Islet of Langerhans (tissue), 1 donor: ENCODE data around the gene ADCY7.
A peak's percentile ranks its signal among the peaks of the same experiment; 100 is the strongest.

Source experiments
- FAIRE-seq: peaks from one replicate; lab custom pipeline; 2011; peaks lifted over from hg19 to GRCh38; lab: Jason Lieb, UNC

The ADCY7 gene

GRCh38 chr16:50314665-50315064 lies 48.3 kb downstream of the ADCY7 start:
- FAIRE-seq: no peak

GRCh38 chr16:50315346-50315997 lies 49.1 kb downstream of the ADCY7 start:
- FAIRE-seq: no peak

DNA sequence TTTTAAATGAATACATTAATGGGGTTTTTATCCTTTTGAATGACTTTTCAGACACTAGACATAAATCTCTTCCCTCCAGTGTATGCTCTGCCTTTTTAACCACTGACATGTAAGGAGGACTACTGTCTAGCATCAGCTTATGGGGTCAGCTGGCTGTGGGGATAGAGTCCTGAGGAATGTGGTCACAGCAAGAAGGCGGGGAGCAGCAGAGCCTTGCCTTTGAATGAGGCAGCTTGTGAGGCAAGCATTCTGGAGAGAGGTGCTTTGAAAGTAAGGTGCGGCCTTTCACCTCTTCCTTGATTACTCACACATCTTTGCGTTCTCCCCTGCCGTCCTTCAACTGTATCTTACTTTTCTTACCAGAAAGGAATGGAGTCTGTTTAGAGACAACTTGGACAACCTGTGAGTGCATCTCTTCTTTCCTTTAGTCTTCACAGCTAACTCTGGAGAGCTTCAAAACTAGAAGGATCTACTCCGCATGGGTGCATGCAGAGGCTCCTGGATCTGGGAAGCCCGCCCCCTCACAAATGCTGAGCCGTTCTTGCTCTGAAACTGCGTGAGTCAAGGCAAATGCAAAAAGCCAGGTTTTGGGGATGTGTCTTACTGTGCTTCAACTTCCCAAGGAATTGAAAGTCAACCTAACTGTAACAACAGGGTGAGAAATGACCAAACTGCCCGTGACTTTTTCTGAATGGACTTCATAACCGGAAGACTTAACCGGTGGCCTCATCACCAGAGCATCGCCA lies 49.9 kb downstream of the ADCY7 start:
- no peak for FAIRE-seq

DNA sequence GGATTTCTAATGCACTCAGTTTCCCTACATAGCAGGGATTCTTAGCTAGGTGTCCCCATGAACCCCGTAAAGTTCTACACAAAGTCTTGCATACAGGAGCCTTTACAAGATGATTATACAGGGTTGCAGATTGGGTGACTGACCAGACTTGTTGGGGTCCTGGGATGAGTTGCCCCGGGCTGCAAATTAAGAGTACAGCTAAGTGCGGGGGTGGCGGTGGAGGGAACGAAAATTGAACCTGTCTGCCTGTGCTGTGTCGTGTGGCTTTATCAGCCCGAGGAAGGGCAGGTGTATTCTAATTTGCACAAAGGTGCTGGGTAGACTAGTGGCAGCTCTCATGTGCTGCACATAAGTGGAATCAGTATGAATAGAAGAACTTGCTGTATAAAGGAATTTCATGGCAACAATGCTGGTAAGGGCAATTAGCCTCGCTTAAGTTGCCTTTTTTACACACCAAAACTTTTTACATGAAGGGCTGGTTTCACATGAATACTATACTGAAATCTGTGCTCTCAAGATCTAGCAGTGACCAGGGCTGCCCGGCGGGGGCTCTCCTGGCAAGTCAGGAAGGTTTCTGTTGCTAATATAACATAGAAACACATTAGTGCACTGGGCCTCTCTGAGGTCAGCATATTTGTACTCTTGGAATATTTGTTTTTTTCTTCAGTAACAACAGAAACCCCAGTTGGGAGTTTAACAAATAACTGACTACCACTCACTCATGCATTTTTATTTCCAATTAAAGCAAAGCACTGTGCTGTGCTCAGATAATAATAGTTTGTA lies 50.7 kb downstream of the ADCY7 start:
- no peak for FAIRE-seq

- FAIRE-seq: peak; percentile 90
Measured at GRCh38 chr16:50318796-50319578, 52.6 kb downstream of the ADCY7 start.

- no peak for FAIRE-seq
Measured at GRCh38 chr16:50320310-50320709, 54.0 kb downstream of the ADCY7 start.

- no peak for FAIRE-seq
Measured at GRCh38 chr16:50322333-50322732, 56.0 kb downstream of the ADCY7 start.

DNA sequence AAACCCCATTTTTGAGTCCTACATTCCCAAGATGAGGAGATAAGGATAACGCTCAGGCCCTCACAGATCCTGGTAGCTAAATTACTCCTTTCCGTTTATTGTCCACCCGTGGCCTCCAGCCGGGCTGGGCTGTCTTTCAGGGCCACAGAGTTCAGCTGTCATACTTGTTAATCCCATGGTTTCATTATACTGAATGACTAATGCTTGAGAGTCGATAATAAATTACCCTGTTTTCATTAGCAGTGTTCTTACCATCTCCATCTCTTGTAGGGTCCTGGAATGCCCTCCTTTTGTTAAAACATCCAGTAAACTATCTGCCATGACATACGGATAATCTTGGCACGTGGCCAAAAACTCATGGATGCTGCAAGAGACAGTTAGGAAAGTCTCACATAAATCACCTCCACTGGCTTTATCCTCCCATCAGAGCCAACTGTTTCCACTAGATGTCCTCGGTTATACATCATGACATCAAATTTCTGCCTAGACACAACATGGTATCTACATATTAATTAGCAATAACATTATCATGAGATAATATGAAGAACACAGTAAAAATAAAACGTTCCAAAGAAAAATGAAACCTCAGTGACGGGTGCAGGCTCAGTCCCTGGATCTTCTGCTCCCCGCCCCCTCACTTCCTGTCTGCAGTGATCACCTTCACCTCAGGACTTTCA lies 57.1 kb downstream of the ADCY7 start:
- FAIRE-seq: no peak

GRCh38 chr16:50324345-50324744 lies 58.0 kb downstream of the ADCY7 start:
- FAIRE-seq: no peak

- FAIRE-seq: no peak
Measured at GRCh38 chr16:50326264-50326663, 59.9 kb downstream of the ADCY7 start.

DNA sequence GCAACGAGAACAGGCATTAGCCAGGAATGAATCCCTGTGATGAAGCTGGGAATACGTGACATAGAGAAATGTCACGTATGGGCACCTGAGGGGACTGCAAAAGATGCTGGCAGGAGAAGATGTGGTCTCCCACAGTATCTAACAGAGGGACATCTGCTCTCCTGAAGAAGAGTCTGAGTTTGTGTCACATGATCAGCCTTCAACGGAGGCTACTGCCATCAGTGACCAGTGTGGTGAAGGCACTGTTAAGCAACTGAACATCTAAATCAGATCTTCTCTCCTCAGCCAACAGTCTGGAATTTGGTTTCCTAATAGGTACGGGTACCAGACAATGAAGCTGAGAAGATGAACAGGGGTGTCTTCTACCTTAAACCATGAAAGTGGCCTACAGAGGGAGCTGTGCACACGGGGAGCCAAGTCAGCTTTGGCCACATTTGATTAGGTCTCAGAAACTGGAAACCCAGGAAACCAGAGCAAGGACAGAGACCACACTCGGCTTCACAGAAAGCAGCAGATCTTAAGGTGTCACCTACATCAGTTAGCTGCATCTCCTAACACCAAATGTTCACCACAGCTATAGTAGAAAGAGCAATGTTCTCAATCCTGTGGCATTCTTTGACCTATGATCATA lies 60.6 kb downstream of the ADCY7 start:
- peak; percentile 56 for FAIRE-seq

GRCh38 chr16:50329446-50330189 lies 63.3 kb downstream of the ADCY7 start:
- FAIRE-seq: no peak

GRCh38 chr16:50331570-50331969 lies 65.2 kb downstream of the ADCY7 start:
- no peak for FAIRE-seq

DNA sequence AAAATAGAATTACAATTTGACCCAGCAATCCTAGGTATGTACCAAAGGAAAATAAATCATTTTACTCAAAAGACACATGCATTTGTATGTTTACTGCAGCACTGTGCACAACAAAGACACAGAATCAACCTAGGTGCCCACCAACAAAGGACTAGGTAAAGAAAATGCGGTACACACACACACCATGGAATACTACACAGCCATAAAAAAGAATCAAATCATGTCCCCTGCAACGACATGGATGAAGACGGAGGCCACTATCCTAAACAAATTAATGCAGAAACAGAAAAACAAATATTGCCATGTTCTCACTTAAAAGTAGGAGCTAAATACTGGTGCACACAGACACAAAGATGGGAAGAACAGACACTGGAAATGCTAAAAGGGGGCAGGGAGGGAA lies 66.2 kb downstream of the ADCY7 start:
- no peak for FAIRE-seq

DNA sequence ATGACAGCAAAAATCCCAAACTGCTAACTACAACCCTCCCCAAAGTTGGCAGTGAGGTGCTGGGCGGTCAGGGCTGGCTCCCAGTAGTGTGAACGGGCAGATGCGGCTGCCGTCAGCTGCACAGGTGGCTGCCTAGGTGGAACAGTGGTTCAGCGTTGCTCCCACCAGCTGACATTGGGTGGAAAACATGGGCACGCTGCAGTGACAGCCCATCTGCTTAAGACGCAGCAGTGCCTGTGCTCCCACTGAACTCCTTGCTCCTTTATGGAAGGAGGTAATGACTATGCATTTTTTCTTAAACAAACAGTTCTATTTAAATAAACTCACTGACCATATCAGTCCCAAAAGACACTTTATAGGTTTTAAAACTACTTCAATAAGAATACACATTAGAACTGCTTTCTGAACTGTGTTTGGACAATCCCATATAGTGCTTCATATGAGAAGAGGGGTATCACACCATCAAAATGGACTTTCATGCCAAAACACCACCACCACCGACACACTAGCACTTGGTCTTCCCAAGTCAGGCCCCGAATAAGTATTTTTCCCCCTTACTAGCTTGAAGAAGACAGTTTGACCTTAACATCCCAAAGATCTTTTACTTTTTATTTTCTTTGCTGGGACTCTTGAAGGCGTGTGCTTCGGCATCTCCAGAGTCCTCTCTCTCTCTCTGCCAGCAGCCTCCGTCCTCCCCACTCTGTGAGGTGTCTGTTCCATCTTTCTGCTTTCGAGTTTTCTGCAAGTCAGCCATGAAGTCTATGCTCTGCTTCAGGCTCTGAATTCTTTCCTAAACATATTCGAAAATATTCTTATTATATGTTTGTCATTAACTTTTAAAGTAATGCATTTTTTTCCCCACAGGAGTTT lies 68.0 kb downstream of the ADCY7 start:
- FAIRE-seq: no peak

GRCh38 chr16:50335196-50335958 lies 69.0 kb downstream of the ADCY7 start:
- FAIRE-seq: no peak

GRCh38 chr16:50336884-50337283 lies 70.5 kb downstream of the ADCY7 start:
- FAIRE-seq: no peak

- no peak for FAIRE-seq
Measured at GRCh38 chr16:50338371-50339231, 72.2 kb downstream of the ADCY7 start.
